IMR-90 (cell line): Measurements from ENCODE around the gene GPC4. TPM values are rescaled to one million over a fixed set of nuclear protein-coding genes. Genes with fewer than 3 reads are reported as not detected.

Experiments used
- ATAC-seq: fragments of 200-7000 bp; cut with Tn5 transposase; 2 replicates; pipeline ENCODE4 v1.9.1; 2020; ENCODE audit warnings: low read depth, mild to moderate bottlenecking, moderate library complexity
- BruUV-seq: library from RNA; stranded (reverse); fragments of 400-500 nt; replicated peaks from 2 replicates; lab custom pipeline; 2021; lab: Mats Ljungman, UMichigan
- CTCF ChIA-PET: fragments of 300-600 bp; formaldehyde crosslinking; extraction: SDS; loops from one replicate; lab custom pipeline; 2021; ENCODE audit warnings: antibody characterized with exemption; lab: Yijun Ruan, JAX
- POLR2A ChIA-PET: fragments of 300-600 bp; sonication (Branson Sonifier 250); formaldehyde crosslinking; loops from one replicate; lab custom pipeline; 2022; ENCODE audit warnings: antibody characterized with exemption; ENCODE audit not compliant: unreplicated experiment; lab: Charles Lee
- DNase-seq: peaks from one replicate; pipeline ENCODE4 v3.0.0; 2013
- H2AFZ ChIP-seq: replicated peaks from 2 replicates; pipeline ENCODE3; 2013; ENCODE audit warnings: low read length, mild to moderate bottlenecking; ENCODE audit not compliant: poor library complexity
- H2AK5ac ChIP-seq: 2 replicates; pipeline ENCODE4 v1.6.1; 2013; ENCODE audit warnings: low read depth, low read length, inconsistent platforms
- H2AK9ac ChIP-seq: replicated peaks from 2 replicates; pipeline ENCODE3; 2013; ENCODE audit warnings: mild to moderate bottlenecking, low read depth, low read length, moderate library complexity; ENCODE audit not compliant: poor library complexity
- H2BK120ac ChIP-seq: 2 replicates; pipeline ENCODE4 v1.6.1; 2013; ENCODE audit warnings: low read depth, low read length, inconsistent platforms
- H2BK15ac ChIP-seq: 3 replicates; pipeline ENCODE4 v1.6.1; 2013; ENCODE audit warnings: low read depth, low read length, inconsistent platforms
- H2BK20ac ChIP-seq: 2 replicates; pipeline ENCODE4 v1.6.1; 2013; ENCODE audit warnings: low read depth, mild to moderate bottlenecking, inconsistent platforms, low read length, moderate library complexity
- H2BK5ac ChIP-seq: 2 replicates; pipeline ENCODE4 v1.6.1; 2013; ENCODE audit warnings: mild to moderate bottlenecking, low read depth, low read length, inconsistent platforms; ENCODE audit not compliant: poor library complexity, severe bottlenecking
- H3K14ac ChIP-seq: replicated peaks from 2 replicates; pipeline ENCODE4 v1.6.1; 2013; ENCODE audit warnings: low read depth, low read length, inconsistent platforms
- H3K18ac ChIP-seq: 2 replicates; pipeline ENCODE4 v1.6.1; 2013; ENCODE audit warnings: low read depth, low read length, control low read depth
- H3K23ac ChIP-seq: 2 replicates; pipeline ENCODE4 v1.6.1; 2013; ENCODE audit warnings: low read depth, low read length, inconsistent platforms
- H3K27ac ChIP-seq: 2 replicates; pipeline ENCODE4 v1.5.1; 2013; ENCODE audit warnings: mild to moderate bottlenecking, control low read depth, low read length; ENCODE audit not compliant: insufficient read depth
- H3K27me3 ChIP-seq: 2 replicates; pipeline ENCODE4 v1.6.1; 2013; ENCODE audit warnings: low read length; ENCODE audit not compliant: control insufficient read depth, insufficient read depth
- H3K36me3 ChIP-seq: 2 replicates; pipeline ENCODE4 v1.6.1; 2013; ENCODE audit warnings: low read length, mixed read lengths; ENCODE audit not compliant: control insufficient read depth, insufficient read depth
- H3K4ac ChIP-seq: 2 replicates; pipeline ENCODE4 v1.6.1; 2013; ENCODE audit warnings: low read depth, low read length, inconsistent platforms
- H3K4me1 ChIP-seq: 2 replicates; pipeline ENCODE4 v1.6.1; 2013; ENCODE audit warnings: low read length, mixed read lengths; ENCODE audit not compliant: control insufficient read depth, insufficient read depth
- H3K4me2 ChIP-seq: 2 replicates; pipeline ENCODE4 v1.6.1; 2013; ENCODE audit warnings: low read depth, mild to moderate bottlenecking, control low read depth, low read length, moderate library complexity
- H3K4me3 ChIP-seq: 2 replicates; pipeline ENCODE4 v1.5.1; 2013; ENCODE audit warnings: low read depth, mild to moderate bottlenecking, control low read depth, low read length, moderate library complexity; ENCODE audit not compliant: insufficient read depth
- H3K56ac ChIP-seq: 2 replicates; pipeline ENCODE4 v1.6.1; 2013; ENCODE audit warnings: low read length, inconsistent platforms; ENCODE audit not compliant: insufficient read depth; ENCODE audit errors: extremely low read depth
- H3K79me1 ChIP-seq, 2 experiments: 2 replicates each; pipeline ENCODE4 v1.6.1; 2013; ENCODE audit warnings: low read length in 2 of 2, inconsistent platforms in 1 of 2, low read depth in 1 of 2
- H3K9ac ChIP-seq: 2 replicates; pipeline ENCODE4 v1.6.1; 2013; ENCODE audit warnings: low read depth, low read length, control low read depth
- H3K9me1 ChIP-seq: 2 replicates; pipeline ENCODE4 v1.6.1; 2013; ENCODE audit warnings: low read length, inconsistent platforms; ENCODE audit not compliant: insufficient read depth
- H3K9me3 ChIP-seq: 2 replicates; pipeline ENCODE4 v1.6.1; 2013; ENCODE audit warnings: low read length; ENCODE audit not compliant: control insufficient read depth, insufficient read depth
- H4K20me1 ChIP-seq: 2 replicates; pipeline ENCODE4 v1.6.1; 2013; ENCODE audit warnings: low read length, inconsistent platforms; ENCODE audit not compliant: insufficient read depth
- H4K5ac ChIP-seq: 2 replicates; pipeline ENCODE4 v1.6.1; 2013; ENCODE audit warnings: mild to moderate bottlenecking, low read depth, low read length, control low read depth
- H4K8ac ChIP-seq, 2 experiments: 2 replicates each; pipeline ENCODE4 v1.6.1; 2013; ENCODE audit warnings: low read depth in 2 of 2, low read length in 2 of 2, control low read depth in 1 of 2, inconsistent platforms in 1 of 2
- H4K91ac ChIP-seq: 2 replicates; pipeline ENCODE4 v1.6.1; 2013; ENCODE audit warnings: low read depth, low read length, inconsistent platforms; ENCODE audit not compliant: insufficient read depth
- BHLHE40 ChIP-seq: fragments of 150-350 bp; IDR thresholded peaks from 2 replicates; pipeline ENCODE4 v1.6.1; 2016; ENCODE audit warnings: mild to moderate bottlenecking, low read depth, low read length
- CEBPB ChIP-seq: IDR thresholded peaks from 2 replicates; pipeline ENCODE4 v1.6.1; 2012; ENCODE audit warnings: low read depth, low read length, improper control_type of control experiment
- FOS ChIP-seq: fragments of 150-350 bp; IDR thresholded peaks from 2 replicates; pipeline ENCODE4 v1.6.1; 2016; ENCODE audit warnings: low read depth, low read length
- MAFK ChIP-seq: IDR thresholded peaks from 2 replicates; pipeline ENCODE4 v1.6.1; 2012; ENCODE audit warnings: low read depth, low read length, improper control_type of control experiment
- MXI1 ChIP-seq: IDR thresholded peaks from 2 replicates; pipeline ENCODE4 v1.6.1; 2012; ENCODE audit warnings: low read depth, mild to moderate bottlenecking, low read length, moderate library complexity, borderline replicate concordance
- NFE2L2 ChIP-seq: fragments of 150-350 bp; IDR thresholded peaks from 2 replicates; pipeline ENCODE4 v1.6.1; 2016; ENCODE audit warnings: low read depth, mild to moderate bottlenecking, low read length
- POLR2A ChIP-seq: IDR thresholded peaks from 2 replicates; pipeline ENCODE4 v1.6.1; 2012; ENCODE audit warnings: mild to moderate bottlenecking, low read depth, low read length
- RFX5 ChIP-seq: IDR thresholded peaks from 2 replicates; pipeline ENCODE4 v1.8.0; 2012; ENCODE audit warnings: low read depth, mild to moderate bottlenecking, low read length, moderate library complexity
- WGBS, 2 experiments: methylation state at CpG; one replicate each; pipeline versions ENCODE4 v1.1.5 to v1.1.7; 2013; ENCODE audit warnings: missing lambda C conversion rate in 2 of 2; ENCODE audit not compliant: insufficient read length in 1 of 2; ENCODE audit errors: extremely low coverage in 2 of 2; 5-methylcytosine and 5-hydroxymethylcytosine counted together
- dilution Hi-C: fragments of 300-500 bp; cut with HindIII; formaldehyde crosslinking; loops from one replicate; pipeline ENCODE4 v1.14.3; 2018; ENCODE audit warnings: low sequenced_read_pairs; ENCODE audit not compliant: unreplicated experiment
- in situ Hi-C: fragments of 300-500 bp; cut with MboI; formaldehyde crosslinking; loops from 3 replicates; pipeline ENCODE4 v1.14.3; 2019; ENCODE audit warnings: low sequenced_read_pairs, inconsistent platforms, mixed read lengths
- intact Hi-C: fragments of 100-400 bp; cut with micrococcal nuclease; formaldehyde crosslinking; loops from 2 replicates; pipeline ENCODE4 v1.10.0; 2022
- polyA plus RNA-seq, 3 experiments: library from polyadenylated mRNA; depleted of rRNA; stranded (reverse); fragments of >200 nt; gene quantifications; 2 replicates each; pipeline ENCODE4 v1.2.3, GENCODE V29; 2012; ENCODE audit warnings: low replicate concordance in 1 of 3
- total RNA-seq: library from RNA; depleted of rRNA; stranded (reverse); fragments of >200 nt; gene quantifications from 2 replicates; pipeline ENCODE4 v1.2.3, GENCODE V29; 2012
- TF ChIP-seq, protein P1 (sequence below): conservative IDR thresholded peaks from 2 replicates; pipeline ENCODE4 v1.5.1; 2012; ENCODE audit warnings: mild to moderate bottlenecking, low read depth, low read length, improper control_type of control experiment
- TF ChIP-seq, protein P2 (sequence below): fragments of 150-350 bp; IDR thresholded peaks from 2 replicates; pipeline ENCODE4 v1.6.1; 2017; ENCODE audit warnings: mild to moderate bottlenecking, antibody characterized with exemption, low read length, low read depth

The GPC4 gene
- total and polyA plus RNA-seq, 2 of the 4 experiments (the other 2 are of a cell fraction), result 0.54 to 1.6 TPM

DNA sequence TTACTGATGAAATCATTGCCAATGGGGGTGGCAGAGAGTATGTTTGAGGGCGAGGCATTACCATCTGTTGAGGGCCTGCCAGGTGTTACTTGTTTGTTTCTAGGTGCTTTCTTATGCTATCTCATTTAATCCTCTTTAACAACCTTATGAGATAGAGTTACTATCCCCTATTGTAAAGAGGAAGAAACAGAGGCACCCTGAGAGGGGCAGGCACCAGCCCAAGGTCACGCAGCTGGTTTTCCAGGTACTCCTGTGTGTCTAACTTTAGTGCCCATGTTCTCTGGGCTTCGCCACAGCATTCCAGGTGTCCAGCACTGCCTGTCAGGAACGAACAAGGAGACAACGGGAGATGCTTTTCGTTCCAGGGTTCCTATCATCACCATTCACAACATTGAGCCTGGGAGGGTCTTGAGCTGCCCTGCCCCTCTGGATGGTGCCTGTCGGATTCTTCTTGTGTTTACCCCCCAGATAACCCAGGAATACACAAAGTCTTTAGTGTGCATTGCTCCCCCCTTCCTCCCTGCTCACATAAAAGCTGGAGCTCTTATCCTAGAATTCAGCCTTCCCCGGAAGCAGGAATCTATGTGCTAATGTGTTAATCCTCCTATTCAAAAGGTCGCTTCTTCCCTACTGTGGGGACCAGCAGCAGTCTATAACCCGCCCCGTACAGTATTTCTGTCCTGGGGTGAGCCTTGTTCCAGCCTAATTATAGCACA, 24.9 kb upstream of the GPC4 start:
- no peak overlapping the region for H3K14ac ChIP-seq
- H3K4me1 ChIP-seq, result no peaks in the 10 kb centered on the region; the same call in 1 of the 2 replicates
- no peaks in the 10 kb centered on the region for H3K79me1 ChIP-seq
- H3K23ac ChIP-seq, result no peak overlapping the region
- H2BK120ac ChIP-seq, result no peak overlapping the region
- TF ChIP-seq, protein P1, sequence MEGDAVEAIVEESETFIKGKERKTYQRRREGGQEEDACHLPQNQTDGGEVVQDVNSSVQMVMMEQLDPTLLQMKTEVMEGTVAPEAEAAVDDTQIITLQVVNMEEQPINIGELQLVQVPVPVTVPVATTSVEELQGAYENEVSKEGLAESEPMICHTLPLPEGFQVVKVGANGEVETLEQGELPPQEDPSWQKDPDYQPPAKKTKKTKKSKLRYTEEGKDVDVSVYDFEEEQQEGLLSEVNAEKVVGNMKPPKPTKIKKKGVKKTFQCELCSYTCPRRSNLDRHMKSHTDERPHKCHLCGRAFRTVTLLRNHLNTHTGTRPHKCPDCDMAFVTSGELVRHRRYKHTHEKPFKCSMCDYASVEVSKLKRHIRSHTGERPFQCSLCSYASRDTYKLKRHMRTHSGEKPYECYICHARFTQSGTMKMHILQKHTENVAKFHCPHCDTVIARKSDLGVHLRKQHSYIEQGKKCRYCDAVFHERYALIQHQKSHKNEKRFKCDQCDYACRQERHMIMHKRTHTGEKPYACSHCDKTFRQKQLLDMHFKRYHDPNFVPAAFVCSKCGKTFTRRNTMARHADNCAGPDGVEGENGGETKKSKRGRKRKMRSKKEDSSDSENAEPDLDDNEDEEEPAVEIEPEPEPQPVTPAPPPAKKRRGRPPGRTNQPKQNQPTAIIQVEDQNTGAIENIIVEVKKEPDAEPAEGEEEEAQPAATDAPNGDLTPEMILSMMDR, result no peak
- no peak for TF ChIP-seq MXI1
- TF ChIP-seq BHLHE40, result no peak
- TF ChIP-seq, protein P2, sequence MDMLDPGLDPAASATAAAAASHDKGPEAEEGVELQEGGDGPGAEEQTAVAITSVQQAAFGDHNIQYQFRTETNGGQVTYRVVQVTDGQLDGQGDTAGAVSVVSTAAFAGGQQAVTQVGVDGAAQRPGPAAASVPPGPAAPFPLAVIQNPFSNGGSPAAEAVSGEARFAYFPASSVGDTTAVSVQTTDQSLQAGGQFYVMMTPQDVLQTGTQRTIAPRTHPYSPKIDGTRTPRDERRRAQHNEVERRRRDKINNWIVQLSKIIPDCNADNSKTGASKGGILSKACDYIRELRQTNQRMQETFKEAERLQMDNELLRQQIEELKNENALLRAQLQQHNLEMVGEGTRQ, result no peak
- TF ChIP-seq CEBPB, result no peak
- no peak for TF ChIP-seq POLR2A
- TF ChIP-seq NFE2L2, result no peak
- no peak for TF ChIP-seq MAFK
- TF ChIP-seq FOS, result no peak
- no peak for TF ChIP-seq RFX5
- no peak overlapping the region for H3K4me2 ChIP-seq
- DNase-seq (no peak), ATAC-seq (no peak)
- in situ Hi-C loops (no loop called here), intact Hi-C loops (no loop called here), dilution Hi-C loops (no loop called here)
- H4K8ac ChIP-seq, result no peak overlapping the region
- H3K9me1 ChIP-seq, result no peaks in the 10 kb centered on the region
- H3K18ac ChIP-seq, result no peak overlapping the region
- no peak overlapping the region for H3K27ac ChIP-seq
- H2AK5ac ChIP-seq, result no peak overlapping the region
- H2AK9ac ChIP-seq, result no peak overlapping the region
- H3K56ac ChIP-seq, result no peak overlapping the region
- no TSS peak for BruUV-seq
- H4K20me1 ChIP-seq, result no peaks in the 10 kb centered on the region
- no peaks in the 10 kb centered on the region for H3K9me3 ChIP-seq
- H4K5ac ChIP-seq, result no peak overlapping the region
- no peak overlapping the region for H3K9ac ChIP-seq
- ChIA-PET POLR2A (no interaction called here), CTCF (no interaction called here)
- H2AFZ ChIP-seq, result no peak overlapping the region
- no peak overlapping the region for H2BK5ac ChIP-seq
- no peaks in the 10 kb centered on the region for H3K36me3 ChIP-seq
- no peak overlapping the region for H3K4me3 ChIP-seq
- peaks cover 7% of the 10 kb centered on the region for H3K27me3 ChIP-seq
- WGBS, 2 experiments, result no CpG with 5 or more reads among the region's 11 CpGs
- H3K4ac ChIP-seq, result no peak overlapping the region
- no peak overlapping the region for H4K91ac ChIP-seq
- H2BK20ac ChIP-seq, result no peak overlapping the region
- H2BK15ac ChIP-seq, result no peak overlapping the region
